HG02870 (cell line): ENCODE data around the gene FAM117A.

Experiments
- ATAC-seq: cut with Tn5 transposase; IDR thresholded peaks from one replicate; pipeline ENCODE4 v1.9.1; 2021; ENCODE audit warnings: mild to moderate bottlenecking, moderate library complexity; ENCODE audit not compliant: unreplicated experiment

Gene FAM117A

GRCh38 chr17:49715216-49715615, 48.7 kb downstream of the FAM117A start:
- no peak for ATAC-seq

GRCh38 chr17:49708515-49709183, 55.3 kb downstream of the FAM117A start:
- ATAC-seq: no peak

GRCh38 chr17:49707608-49708514, 56.1 kb downstream of the FAM117A start, which contains the start of gene SLC35B1:
SLC35B1 (minus strand) TSS chr17:49707964; CDS start chr17:49707833, 131 bp downstream.
- peak; percentile 93 for ATAC-seq

- no peak for ATAC-seq
These were observed 56.7 kb downstream of the FAM117A start for GRCh38 chr17:49707246-49707607.

GRCh38 chr17:49705254-49705653, 58.7 kb downstream of the FAM117A start:
- ATAC-seq: no peak

GRCh38 chr17:49703557-49704277, 60.2 kb downstream of the FAM117A start:
- ATAC-seq: no peak

- no peak for ATAC-seq
These were observed 63.0 kb downstream of the FAM117A start for GRCh38 chr17:49700960-49701359.

- ATAC-seq: no peak
These were observed 63.9 kb downstream of the FAM117A start for GRCh38 chr17:49699966-49700575.

GRCh38 chr17:49698005-49698404, 65.9 kb downstream of the FAM117A start:
- no peak for ATAC-seq

- ATAC-seq: no peak
These were observed 67.6 kb downstream of the FAM117A start for GRCh38 chr17:49696233-49696761.

GRCh38 chr17:49695698-49696232, 68.2 kb downstream of the FAM117A start:
- ATAC-seq: no peak

GRCh38 chr17:49694847-49695697, 68.9 kb downstream of the FAM117A start:
- ATAC-seq: no peak

- no peak for ATAC-seq
These were observed 71.2 kb downstream of the FAM117A start for GRCh38 chr17:49692751-49693150.

- ATAC-seq: no peak
These were observed 72.2 kb downstream of the FAM117A start for GRCh38 chr17:49691677-49692191.

GRCh38 chr17:49691086-49691676, 72.8 kb downstream of the FAM117A start:
- ATAC-seq: no peak

- ATAC-seq: no peak
These were observed 73.7 kb downstream of the FAM117A start for GRCh38 chr17:49690256-49690655.

GRCh38 chr17:49688848-49689247, 75.1 kb downstream of the FAM117A start:
- ATAC-seq: no peak

- ATAC-seq: no peak
These were observed 75.9 kb downstream of the FAM117A start for GRCh38 chr17:49687878-49688491.
